T-cell (primary cell): ENCODE measurements around the gene SEMA4C. TPM values are rescaled to one million over a fixed set of nuclear protein-coding genes. Genes with fewer than 3 reads are reported as not detected.

Source experiments
- ATAC-seq, 4 experiments: fragments of 200-7000 bp in 3 of 4; fragments of 150-1000 bp in 1 of 4; cut with Tn5 transposase; replicated peaks in 1 of 4; 1 replicate in 3 of 4; 2 replicates in 1 of 4; pipeline ENCODE4 v1.10.0; 2021; ENCODE audit warnings: moderate library complexity in 3 of 4, mild to moderate bottlenecking in 2 of 4, moderate number of reproducible peaks in 1 of 4
- CTCF ChIA-PET, 2 donors: fragments of 300-600 bp; sonication (Branson Sonifier 250); formaldehyde crosslinking; loops; one replicate each; lab custom pipeline; 2022; ENCODE audit warnings: antibody characterized with exemption in 2 of 2; lab: Charles Lee
- POLR2A ChIA-PET, 2 donors: fragments of 300-600 bp; sonication (Branson Sonifier 250); formaldehyde crosslinking; loops; one replicate each; lab custom pipeline; 2022; ENCODE audit warnings: antibody characterized with exemption in 2 of 2; lab: Charles Lee
- DNase-seq, 35 experiments: peaks; one replicate each; pipeline versions ENCODE4 v3.0.0 to v3.0.0-alpha.2; 2013 to 2023
- H3K27ac ChIP-seq: one replicate; pipeline ENCODE4 v1.5.1; 2013; ENCODE audit warnings: low read length
- H3K27me3 ChIP-seq, 2 experiments: replicated peaks in 1 of 2; 1 replicate in 1 of 2; 2 replicates in 1 of 2; pipeline versions ENCODE4 v1.6.1 to v1.7.0; 2013; ENCODE audit warnings: low read length in 1 of 2, mixed read lengths in 1 of 2; ENCODE audit not compliant: control insufficient read depth in 2 of 2, insufficient read depth in 2 of 2; ENCODE audit errors: extremely low read depth in 1 of 2
- H3K36me3 ChIP-seq, 2 donors: 1 replicate in 1 of 2; 2 replicates in 1 of 2; pipeline versions ENCODE4 v1.6.1 to v1.7.0; 2013; ENCODE audit warnings: low read length in 1 of 2; ENCODE audit not compliant: control insufficient read depth in 2 of 2, insufficient read depth in 1 of 2; ENCODE audit errors: extremely low read depth in 1 of 2
- H3K4me1 ChIP-seq, 2 experiments: 1 replicate in 1 of 2; 2 replicates in 1 of 2; pipeline versions ENCODE4 v1.6.1 to v1.7.0; 2013; ENCODE audit warnings: low read length in 2 of 2, mixed read lengths in 1 of 2; ENCODE audit not compliant: insufficient read depth in 2 of 2, control insufficient read depth in 1 of 2; ENCODE audit errors: extremely low read depth in 1 of 2
- H3K4me3 ChIP-seq, 2 donors: 1 replicate in 1 of 2; 2 replicates in 1 of 2; pipeline versions ENCODE4 v1.5.1 to v1.7.0; 2013; ENCODE audit warnings: mild to moderate bottlenecking in 2 of 2, low read length in 1 of 2, moderate library complexity in 1 of 2; ENCODE audit not compliant: control insufficient read depth in 1 of 2; ENCODE audit errors: extremely low read depth in 1 of 2
- H3K9me3 ChIP-seq: 2 replicates; pipeline ENCODE4 v1.7.0; 2013
- H3K27ac Mint-ChIP-seq, 2 donors: one replicate each; pipeline ENCODE4 v1.8.0; 2020 to 2021; ENCODE audit warnings: mild to moderate bottlenecking in 2 of 2, mixed read lengths in 2 of 2
- H3K27me3 Mint-ChIP-seq, 2 donors: one replicate each; pipeline ENCODE4 v1.8.0; 2021 to 2022; ENCODE audit warnings: mixed read lengths in 2 of 2
- H3K36me3 Mint-ChIP-seq: one replicate; pipeline ENCODE4 v1.8.0; 2021; ENCODE audit warnings: mixed read lengths
- H3K4me1 Mint-ChIP-seq, 3 donors: one replicate each; pipeline ENCODE4 v1.8.0; 2020 to 2022; ENCODE audit warnings: mixed read lengths in 3 of 3, mild to moderate bottlenecking in 1 of 3
- H3K4me3 Mint-ChIP-seq, 3 donors: one replicate each; pipeline ENCODE4 v1.8.0; 2020 to 2022; ENCODE audit warnings: mild to moderate bottlenecking in 3 of 3, mixed read lengths in 3 of 3, moderate library complexity in 3 of 3
- H3K9me3 Mint-ChIP-seq, 3 donors: one replicate each; pipeline ENCODE4 v1.8.0; 2020 to 2022; ENCODE audit warnings: mixed read lengths in 3 of 3
- WGBS: methylation state at CpG from one replicate; pipeline ENCODE4 v1.1.5; 2013; ENCODE audit warnings: missing lambda C conversion rate; ENCODE audit not compliant: insufficient coverage; 5-methylcytosine and 5-hydroxymethylcytosine counted together
- total RNA-seq, 35 experiments: library from RNA in 6 of 35; stranded (reverse) in 6 of 35; fragments of 120-200 nt in 1 of 35; gene quantifications; one replicate each; pipeline versions ENCODE4 v1.2.1 to v1.2.4 and lab custom pipeline; 2013 to 2026

The SEMA4C gene
- total RNA-seq, 5 donors from 2014 or later (not counting 1 experiment from before 2014, with no cell fraction given): 36.3 to 89.0 (median 72.3) TPM

DNA sequence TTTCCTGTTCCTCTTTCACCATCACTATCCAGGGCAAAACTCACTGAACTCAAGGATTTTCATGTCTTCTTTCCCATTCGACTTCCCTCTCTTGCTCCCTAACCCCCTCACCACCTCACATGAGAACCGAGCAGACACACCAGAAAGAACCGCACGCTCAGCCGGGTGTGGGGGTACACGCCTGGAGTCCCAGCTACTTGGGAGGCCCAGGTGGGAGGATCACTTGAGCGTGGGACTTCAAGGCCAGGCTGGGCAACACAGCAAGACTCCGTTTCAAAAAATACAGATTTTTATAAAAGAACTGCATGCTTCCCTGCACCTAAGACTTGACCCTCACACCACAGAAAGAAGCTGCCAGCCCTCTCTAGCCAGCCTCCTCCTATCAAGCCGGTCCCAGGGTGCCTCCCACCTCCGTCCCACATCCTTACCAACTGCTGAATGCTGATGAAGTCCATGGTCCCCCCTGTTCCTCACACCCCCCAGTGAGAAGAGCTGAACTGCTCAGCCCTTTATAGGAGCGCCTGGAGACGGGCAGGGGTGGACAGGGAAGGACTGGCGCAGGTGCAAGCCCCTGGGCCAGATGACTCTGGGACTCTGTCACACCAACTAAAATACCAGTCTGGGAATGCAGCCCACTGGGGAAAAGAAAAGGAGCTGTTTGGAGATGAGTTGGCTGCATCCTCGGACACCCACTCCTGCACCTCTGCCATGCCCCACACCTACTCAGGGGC, 26.2 kb downstream of the SEMA4C start, which contains the start of gene ANKRD23:
Gene ANKRD23 (minus strand): TSS at position 484 of the 731 bp plus-strand sequence. CDS start 29 bp downstream, at position 455.
- Histone ChIP-seq H3K4me3 (no peak within 1 kb of the TSS), H3K36me3 (peaks cover 5 to 24% of the 10 kb centered on the region in 2 donors), H3K4me1 (peaks cover 8 to 18% of the 10 kb centered on the region in 2 experiments), H3K9me3 (no peaks in the 10 kb centered on the region), H3K27ac (no peak within 1 kb of the TSS), H3K27me3 (no peaks in the 10 kb centered on the region)
- Mint-ChIP-seq H3K4me3 (no peak within 1 kb of the TSS), H3K27me3 (no peaks in the 10 kb centered on the region), H3K36me3 (peaks cover 11% of the 10 kb centered on the region), H3K27ac (peak within 1 kb of the TSS; percentile 25 to 53), H3K4me1 (peaks cover 18 to 26% (median 23%) of the 10 kb centered on the region in 3 donors), H3K9me3 (no peaks in the 10 kb centered on the region)
- ChIA-PET CTCF (interaction anchor here in 1 of 2 donors (0.6 to 1.6 kb wide), 2 partner anchors 14 to 107 kb away, joined by 5 to 8 read pairs; partner anchors contain the start of gene ANKRD39), POLR2A (no interaction called here)
- WGBS: 93% methylated on average over 9 of the region's 14 CpGs
- DNase-seq: no peak
- ATAC-seq: no peak

- no peaks in the 10 kb centered on the region for H3K27me3 Mint-ChIP-seq
- peaks cover 3 to 16% of the 10 kb centered on the region in 2 donors for H3K36me3 ChIP-seq
These were observed 27.3 kb downstream of the SEMA4C start for GRCh38 chr2:96842600-96842999.

GRCh38 chr2:96841701-96842495, 28.0 kb downstream of the SEMA4C start:
- POLR2A ChIA-PET: no interaction called here
- Histone ChIP-seq H3K27me3 (no peaks in the 10 kb centered on the region), H3K4me1 (peaks cover 8 to 26% of the 10 kb centered on the region in 2 experiments), H3K27ac (no peak overlapping the region), H3K4me3 (no peak overlapping the region), H3K9me3 (no peaks in the 10 kb centered on the region), H3K36me3 (peaks cover 0 to 16% of the 10 kb centered on the region in 2 donors)
- WGBS: 93% methylated on average over 13 of the region's 16 CpGs
- ATAC-seq: no peak
- DNase-seq: no peak
- Mint-ChIP-seq H3K36me3 (peaks cover 2% of the 10 kb centered on the region), H3K27me3 (no peaks in the 10 kb centered on the region), H3K4me3 (no peak overlapping the region), H3K27ac (no peak overlapping the region), H3K4me1 (peaks cover 23 to 28% (median 26%) of the 10 kb centered on the region in 3 donors), H3K9me3 (no peaks in the 10 kb centered on the region)
- CTCF ChIA-PET: interaction anchor here in 1 of 2 donors (1.6 kb wide), 1 partner anchor 109 kb away, joined by 5 read pairs; no protein-coding TSS in a partner anchor

More at GRCh38 chr2:96842600-96842999, 27.3 kb downstream of the SEMA4C start:
- POLR2A ChIA-PET: interaction anchor here in 1 of 2 donors (0.5 kb wide), 1 partner anchor 315 kb away, joined by 3 read pairs; no protein-coding TSS in a partner anchor
- H3K4me1 ChIP-seq: peaks cover 8 to 26% of the 10 kb centered on the region in 2 experiments
- ATAC-seq (no peak), DNase-seq (no peak)
- CTCF ChIA-PET: interaction anchor here in 1 of 2 donors (1.6 kb wide), 1 partner anchor 109 kb away, joined by 5 read pairs; no protein-coding TSS in a partner anchor
- H3K27me3 ChIP-seq: no peaks in the 10 kb centered on the region
- H3K36me3 Mint-ChIP-seq: peaks cover 6% of the 10 kb centered on the region
- no peak overlapping the region for H3K4me3 ChIP-seq
- H3K4me1 Mint-ChIP-seq: peaks cover 18 to 27% (median 26%) of the 10 kb centered on the region in 3 donors
- H3K27ac Mint-ChIP-seq: no peak overlapping the region
- no peak overlapping the region for H3K4me3 Mint-ChIP-seq
- H3K9me3 Mint-ChIP-seq: no peaks in the 10 kb centered on the region
- H3K9me3 ChIP-seq: no peaks in the 10 kb centered on the region
- H3K27ac ChIP-seq: no peak overlapping the region
- 98% methylated on average over 5 of the region's 7 CpGs for WGBS

DNA sequence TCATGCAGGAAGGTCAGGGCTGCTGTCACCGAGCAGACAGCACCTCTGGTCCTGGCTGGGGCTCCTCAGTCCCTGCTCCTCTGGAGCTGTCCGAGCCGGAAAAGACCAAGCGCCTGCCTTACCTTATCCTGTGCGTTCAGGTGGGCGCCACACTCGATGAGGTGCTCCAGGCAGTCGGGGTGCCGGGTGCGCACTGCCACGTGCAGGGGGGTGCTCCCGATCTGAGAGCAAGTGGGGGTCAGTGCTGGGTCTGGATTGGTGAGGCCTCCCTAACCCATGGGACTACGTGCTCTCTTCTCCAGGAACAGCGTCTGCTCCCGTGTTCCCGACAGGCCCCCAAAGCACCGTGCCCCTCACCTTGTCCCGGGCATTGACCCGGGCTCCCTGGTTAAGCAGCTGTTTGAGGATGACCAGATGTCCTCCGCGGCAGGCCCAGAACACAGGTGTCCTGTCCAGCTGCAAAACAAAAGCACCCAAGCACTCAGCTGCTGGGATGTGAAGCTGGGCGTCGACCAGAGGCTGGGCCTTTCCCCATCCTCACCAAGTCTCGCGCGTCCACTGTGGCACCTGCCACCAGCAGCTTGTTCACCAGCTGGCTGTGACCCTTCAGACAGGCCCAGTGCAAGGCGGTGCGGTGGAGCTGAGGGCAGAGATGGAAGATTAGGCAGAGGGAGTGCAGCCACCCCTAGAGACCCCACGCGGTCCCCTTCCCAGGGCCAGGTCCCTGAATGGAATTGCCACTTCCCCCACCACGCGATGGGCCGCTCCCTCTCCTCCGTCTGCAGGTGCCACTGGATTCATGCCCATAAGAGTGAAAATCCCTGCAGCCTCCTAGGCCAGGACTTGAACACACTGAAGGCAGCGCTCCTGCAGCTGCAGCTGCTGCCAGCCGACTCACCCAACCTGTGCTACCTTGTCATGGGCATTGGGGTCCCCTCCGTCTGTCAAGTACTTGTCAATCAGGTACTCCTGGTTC, 29.7 kb downstream of the SEMA4C start:
- no peak for ATAC-seq
- H3K4me3 Mint-ChIP-seq: peak overlapping the region; percentile 4 to 68 (median 58)
- peak overlapping the region; percentile 41 to 44 for H3K4me3 ChIP-seq

DNA sequence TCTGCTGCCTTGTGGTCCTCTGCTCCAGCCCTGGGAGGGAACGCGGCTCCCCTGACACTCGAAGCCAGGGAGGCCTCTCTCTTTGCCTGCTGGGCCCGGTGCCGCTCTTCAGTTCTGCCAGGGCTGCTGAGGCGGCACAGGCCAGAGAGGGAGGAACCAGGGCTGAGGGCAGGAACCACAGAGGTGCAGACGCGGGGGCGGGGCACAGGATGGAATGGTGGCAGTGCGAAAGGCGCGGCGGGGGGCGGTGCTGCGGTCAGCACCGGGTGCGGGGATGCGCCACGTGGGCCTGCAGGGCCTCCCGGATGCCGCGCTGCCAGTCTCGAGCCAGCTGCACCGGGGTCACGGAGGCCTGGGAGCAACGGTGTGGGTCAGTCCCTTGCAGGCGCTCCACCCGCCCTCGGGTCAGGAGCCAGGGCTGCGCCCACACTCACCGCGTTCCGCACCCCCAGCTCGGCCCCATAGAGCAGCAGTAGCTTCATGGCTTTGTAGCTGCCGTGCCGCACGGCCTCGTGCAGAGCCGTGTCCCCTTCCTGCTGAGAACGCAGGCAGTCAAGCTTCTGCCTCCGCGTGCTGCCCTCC, 30.5 kb downstream of the SEMA4C start:
- peak overlapping the region; percentile 41 to 44 for H3K4me3 ChIP-seq
- ChIA-PET POLR2A (interaction anchor here in 1 of 2 donors (0.7 kb wide), 1 partner anchor 255 kb away, joined by 3 read pairs; no protein-coding TSS in a partner anchor), CTCF (interaction anchor here in 1 of 2 donors (1.2 kb wide), 1 partner anchor 17 kb away, joined by 3 read pairs; no protein-coding TSS in a partner anchor)
- H3K9me3 ChIP-seq: no peaks in the 10 kb centered on the region
- H3K36me3 Mint-ChIP-seq: peaks cover 4% of the 10 kb centered on the region
- H3K4me1 Mint-ChIP-seq: peaks cover 23 to 28% (median 26%) of the 10 kb centered on the region in 3 donors
- peaks cover 8 to 26% of the 10 kb centered on the region in 2 experiments for H3K4me1 ChIP-seq
- no peaks in the 10 kb centered on the region for H3K9me3 Mint-ChIP-seq
- peak overlapping the region; percentile 52 for H3K27ac ChIP-seq
- peak overlapping the region; percentile 28 to 68 (median 62) for H3K4me3 Mint-ChIP-seq
- peak overlapping the region; percentile 82 to 83 for H3K27ac Mint-ChIP-seq
- ATAC-seq (peak; percentile 95 to 98 (median 96)), DNase-seq (peak; percentile 70 to 90 (median 83))
- peaks cover 0 to 16% of the 10 kb centered on the region in 2 donors for H3K36me3 ChIP-seq
- WGBS: 6% methylated on average over 42 of the region's 42 CpGs
- no peaks in the 10 kb centered on the region for H3K27me3 ChIP-seq
- no peaks in the 10 kb centered on the region for H3K27me3 Mint-ChIP-seq

More for the DNA sequence above, 29.7 kb downstream of the SEMA4C start:
- Histone ChIP-seq H3K4me1 (peaks cover 8 to 26% of the 10 kb centered on the region in 2 experiments), H3K27ac (no peak overlapping the region), H3K27me3 (no peaks in the 10 kb centered on the region), H3K9me3 (no peaks in the 10 kb centered on the region), H3K36me3 (peaks cover 0 to 10% of the 10 kb centered on the region in 2 donors)
- DNase-seq: no peak
- CTCF ChIA-PET: interaction anchor here in 1 of 2 donors (1.2 kb wide), 1 partner anchor 17 kb away, joined by 3 read pairs; no protein-coding TSS in a partner anchor
- Mint-ChIP-seq H3K27ac (peak overlapping the region; percentile 11 to 52), H3K9me3 (no peaks in the 10 kb centered on the region), H3K4me1 (peaks cover 23 to 28% (median 26%) of the 10 kb centered on the region in 3 donors), H3K36me3 (no peaks in the 10 kb centered on the region), H3K27me3 (no peaks in the 10 kb centered on the region)
- POLR2A ChIA-PET: interaction anchor here in 1 of 2 donors (0.7 kb wide), 1 partner anchor 254 kb away, joined by 3 read pairs; no protein-coding TSS in a partner anchor
- 91% methylated on average over 18 of the region's 37 CpGs for WGBS
